ENCODE results near the gene ZNF778.
"Not testable (repeated sequence)": the region's sequence is repeated elsewhere in the genome, so short reads cannot be mapped to it uniquely, and the experiment has no call there.

The ZNF778 gene

GRCh38 chr16:89253548-89254287 lies 36.2 kb downstream of the ZNF778 start:
- DNase-seq (ENCODE audit: low read depth in 1 of 2, low spot score in 1 of 2), result no peak

- DNase-seq (ENCODE audit: low read depth in 1 of 2, low spot score in 1 of 2), result peak; percentile 54 to 74
These were observed 39.2 kb downstream of the ZNF778 start for GRCh38 chr16:89256651-89257254.

- no peak for DNase-seq (ENCODE audit: low read depth in 1 of 2, low spot score in 1 of 2)
These were observed 39.8 kb downstream of the ZNF778 start for GRCh38 chr16:89257281-89257731.

GRCh38 chr16:89257757-89258465 lies 40.4 kb downstream of the ZNF778 start:
- no peak for DNase-seq (ENCODE audit: low read depth in 1 of 2, low spot score in 1 of 2)

GRCh38 chr16:89259901-89260300 lies 42.4 kb downstream of the ZNF778 start:
- not testable (repeated sequence) for DNase-seq (ENCODE audit: low read depth in 1 of 2, low spot score in 1 of 2)

- DNase-seq (ENCODE audit: low read depth in 1 of 2, low spot score in 1 of 2), result no peak
These were observed 44.4 kb downstream of the ZNF778 start for GRCh38 chr16:89261691-89262563.

- DNase-seq (ENCODE audit: low read depth in 1 of 2, low spot score in 1 of 2), result no peak
These were observed 47.5 kb downstream of the ZNF778 start for GRCh38 chr16:89264800-89265550.

GRCh38 chr16:89265647-89266046 lies 48.1 kb downstream of the ZNF778 start:
- DNase-seq (ENCODE audit: low read depth in 1 of 2, low spot score in 1 of 2), result no peak

- DNase-seq (ENCODE audit: low read depth in 1 of 2, low spot score in 1 of 2), result no peak
These were observed 49.1 kb downstream of the ZNF778 start for GRCh38 chr16:89266521-89267134.

- not testable (repeated sequence) for DNase-seq (ENCODE audit: low read depth in 1 of 2, low spot score in 1 of 2)
These were observed 50.2 kb downstream of the ZNF778 start for GRCh38 chr16:89267746-89268145.

GRCh38 chr16:89268585-89268984 lies 51.1 kb downstream of the ZNF778 start:
- no peak for DNase-seq (ENCODE audit: low read depth in 1 of 2, low spot score in 1 of 2)

- no peak for DNase-seq (ENCODE audit: low read depth in 1 of 2, low spot score in 1 of 2)
These were observed 51.7 kb downstream of the ZNF778 start for GRCh38 chr16:89268987-89269735.

- DNase-seq (ENCODE audit: low read depth in 1 of 2, low spot score in 1 of 2), result no peak
These were observed 52.5 kb downstream of the ZNF778 start for GRCh38 chr16:89269805-89270665.

- no peak for DNase-seq (ENCODE audit: low read depth in 1 of 2, low spot score in 1 of 2)
These were observed 53.3 kb downstream of the ZNF778 start for GRCh38 chr16:89270666-89271345.

- DNase-seq (ENCODE audit: low read depth in 1 of 2, low spot score in 1 of 2), result no peak
These were observed 55.1 kb downstream of the ZNF778 start for GRCh38 chr16:89272631-89273030.

GRCh38 chr16:89273741-89274472 lies 56.4 kb downstream of the ZNF778 start:
- no peak for DNase-seq (ENCODE audit: low read depth in 1 of 2, low spot score in 1 of 2)
